Left colon (tissue), 2 donors: Measurements from ENCODE around the gene MICB. TPM values are rescaled to one million over a fixed set of nuclear protein-coding genes. Genes with fewer than 3 reads are reported as not detected.
"Not testable (repeated sequence)": the region's sequence is repeated elsewhere in the genome, so short reads cannot be mapped to it uniquely, and the experiment has no call there.

Experiments used
- ATAC-seq: fragments of 200-7000 bp; cut with Tn5 transposase; one replicate; pipeline ENCODE4 v1.9.1; 2020; ENCODE audit warnings: mild to moderate bottlenecking, moderate library complexity
- DNase-seq, 2 donors: peaks; one replicate each; pipeline ENCODE4 v3.0.0-alpha.2; 2020
- intact Hi-C, 2 donors: fragments of 100-400 bp; cut with DNase I in 1 of 2; cut with micrococcal nuclease in 1 of 2; formaldehyde crosslinking; loops; one replicate each; pipeline versions ENCODE4 v1.11.2 to v1.14.0; 2022; cut with DNase I, micrococcal nuclease
- total RNA-seq, 2 donors: library from RNA; stranded (reverse); fragmentation: NEBNext Ultra II Directional; extraction: Animal tissue kit (Norgen Biotek cat#: 25700); gene quantifications; one replicate each; pipeline ENCODE4 v1.2.1, GENCODE V29; 2021
- donor health status: DM: no; HTN: no; CAD: no.
- donor health status: DM: yes; HTN: yes; CAD: no.

The MICB gene
- total RNA-seq, 2 donors from 2014 or later = 1.2 to 1.3 TPM

DNA sequence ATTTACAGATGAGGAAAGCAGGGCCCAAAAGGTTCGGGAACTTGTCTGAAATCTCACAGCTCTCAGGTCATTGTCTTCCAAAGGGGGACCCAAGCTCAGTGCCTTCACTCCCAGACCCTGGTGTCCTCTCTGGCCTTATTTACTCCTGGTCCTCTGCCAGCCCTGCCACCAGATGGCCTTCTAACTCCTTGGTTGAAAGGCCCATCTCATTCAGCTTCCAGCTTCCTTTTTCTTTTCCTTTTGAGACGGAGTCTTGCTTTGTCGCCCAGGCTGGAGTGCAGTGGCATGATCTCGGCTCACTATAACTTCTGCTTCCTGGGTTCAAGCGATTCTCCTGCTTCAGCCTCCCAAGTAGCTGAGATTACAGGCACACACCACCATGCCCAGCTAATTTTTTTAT is 53.4 kb downstream of the MICB start:
- intact Hi-C loops, ATAC-seq: not testable (repeated sequence)
- DNase-seq = peak in 1 of 2 donors; percentile 71

DNA sequence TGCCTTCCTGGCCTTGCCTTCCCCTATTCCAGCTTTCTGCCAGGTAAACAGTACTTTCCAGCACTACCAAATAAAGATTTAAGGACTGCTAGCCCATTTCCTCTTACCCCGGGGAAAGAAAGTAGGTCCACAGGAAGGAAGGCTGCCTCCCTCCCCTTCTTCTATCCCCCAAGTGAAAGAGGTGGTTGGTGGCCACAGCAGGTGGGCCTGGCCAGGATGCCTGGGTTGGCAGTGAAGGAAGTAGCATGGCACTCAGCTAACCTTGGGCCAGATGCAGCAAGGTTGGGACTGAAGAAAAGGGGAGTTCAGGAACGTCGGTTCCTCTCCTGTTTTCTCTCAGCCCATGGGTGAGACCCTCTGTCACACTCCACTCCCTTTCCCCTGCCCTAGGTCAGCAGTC is 58.4 kb downstream of the MICB start:
- intact Hi-C loops = no loop called here
- ATAC-seq = no peak

DNA sequence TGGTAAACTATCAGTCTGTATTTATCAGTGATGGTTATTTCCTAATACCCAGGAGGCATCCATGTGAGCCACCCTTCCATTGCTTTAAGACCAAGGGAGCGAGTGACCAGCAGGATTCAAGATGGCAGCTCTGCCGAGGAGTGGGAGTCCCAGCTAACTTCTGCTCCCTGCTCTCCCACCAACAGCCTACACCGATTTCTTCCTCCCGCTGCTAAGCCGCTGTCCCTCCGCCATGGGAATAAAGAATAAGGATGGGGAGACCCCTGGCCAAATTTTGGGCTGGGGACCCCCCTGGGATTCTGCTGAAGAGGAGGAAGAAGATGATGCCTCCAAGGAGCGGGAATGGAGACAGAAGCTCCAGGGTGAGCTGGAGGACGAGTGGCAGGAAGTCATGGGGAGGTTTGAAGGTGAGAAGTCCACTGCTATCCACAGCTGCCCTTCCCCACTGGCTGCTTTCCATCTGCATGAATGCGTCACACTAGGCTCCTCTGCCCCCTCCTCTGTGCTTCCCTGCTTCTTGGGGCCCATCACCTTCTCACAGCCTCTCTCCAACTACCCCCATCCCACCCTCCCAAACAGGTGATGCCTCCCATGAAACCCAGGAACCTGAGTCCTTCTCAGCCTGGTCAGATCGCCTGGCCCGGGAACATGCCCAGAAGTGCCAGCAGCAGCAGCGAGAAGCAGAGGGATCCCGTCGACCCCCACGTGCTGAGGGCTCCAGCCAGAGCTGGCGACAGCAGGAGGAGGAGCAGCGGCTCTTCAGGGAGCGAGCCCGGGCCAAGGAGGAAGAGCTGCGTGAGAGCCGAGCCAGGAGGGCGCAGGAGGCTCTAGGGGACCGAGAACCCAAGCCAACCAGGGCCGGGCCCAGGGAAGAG is 59.7 kb downstream of the MICB start:
- DNase-seq (no peak), ATAC-seq (no peak)
- intact Hi-C loops = no loop called here

More for the DNA sequence above, 58.4 kb downstream of the MICB start:
- DNase-seq = no peak

DNA sequence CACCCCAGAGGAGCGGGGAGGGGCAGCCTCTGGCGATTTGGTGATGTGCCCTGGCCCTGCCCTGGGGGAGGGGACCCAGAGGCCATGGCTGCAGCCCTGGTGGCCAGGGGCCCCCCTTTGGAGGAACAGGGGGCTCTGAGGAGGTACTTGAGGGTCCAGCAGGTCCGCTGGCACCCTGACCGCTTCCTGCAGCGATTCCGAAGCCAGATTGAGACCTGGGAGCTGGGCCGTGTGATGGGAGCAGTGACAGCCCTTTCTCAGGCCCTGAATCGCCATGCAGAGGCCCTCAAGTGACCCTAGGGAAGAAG is 60.3 kb downstream of the MICB start:
- no peak for ATAC-seq
- DNase-seq = no peak
- intact Hi-C loops = no loop called here

DNA sequence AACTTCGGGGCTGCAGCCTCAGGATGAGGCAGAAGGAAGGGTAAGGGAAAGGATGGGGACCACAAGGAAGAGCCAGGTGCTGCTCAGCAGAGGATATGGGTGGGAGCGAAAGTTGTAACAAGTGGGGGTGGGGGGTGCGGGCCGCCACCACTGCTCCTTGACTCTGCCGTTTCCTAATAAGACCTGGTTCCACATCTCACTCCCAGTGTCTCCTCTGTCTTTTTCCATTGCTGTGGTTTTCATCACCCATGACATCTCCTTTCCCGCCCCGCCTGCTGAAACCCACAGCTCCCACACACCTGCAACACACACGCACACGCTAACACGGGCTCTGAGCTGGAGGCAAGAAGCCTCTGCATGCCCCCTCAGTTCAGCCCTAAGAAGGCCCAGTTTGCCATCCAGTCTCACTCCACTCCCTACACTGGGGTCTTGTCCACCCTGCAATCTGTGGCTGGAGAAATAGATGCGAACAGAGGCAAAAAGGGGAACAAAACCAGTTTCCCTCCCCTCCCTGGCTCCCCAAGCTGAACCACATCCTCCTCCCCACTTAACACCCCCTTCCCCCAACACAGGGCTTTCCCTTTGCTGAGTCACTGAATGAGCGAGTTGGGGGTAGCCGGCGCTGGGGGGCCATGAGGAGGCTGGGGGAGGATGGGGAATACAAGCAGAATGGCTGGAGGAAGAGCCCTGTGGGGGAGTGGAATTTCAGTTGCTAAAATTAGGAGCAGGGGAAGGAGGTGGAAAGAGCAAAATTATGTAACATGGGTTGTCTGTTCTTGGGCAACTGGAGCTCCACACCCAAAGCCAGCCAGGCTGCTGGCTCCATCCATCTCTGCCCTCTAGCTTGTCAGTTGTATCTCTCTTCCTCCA is 60.9 kb downstream of the MICB start:
- intact Hi-C loops = no loop called here
- ATAC-seq = peak; percentile 43
- DNase-seq = peak in 1 of 2 donors; percentile 48

DNA sequence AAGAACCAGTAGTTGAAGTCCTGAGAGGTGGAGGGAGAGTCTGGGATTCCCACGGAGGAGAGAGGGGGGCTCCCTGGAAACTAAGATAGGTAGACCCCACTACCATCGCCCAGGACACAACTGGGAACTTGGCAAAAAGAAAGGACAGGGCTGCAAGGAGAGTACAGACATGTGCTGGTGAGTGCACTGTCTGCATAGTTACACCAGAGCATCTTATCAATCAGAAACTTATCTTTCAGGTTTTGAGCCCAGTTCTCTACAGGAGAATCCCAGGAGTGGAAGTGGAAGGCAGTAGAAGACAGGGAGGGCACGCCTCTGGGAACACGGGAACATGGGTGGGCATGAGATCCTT is 61.6 kb downstream of the MICB start:
- intact Hi-C loops = no loop called here
- ATAC-seq (no peak), DNase-seq (no peak)

DNA sequence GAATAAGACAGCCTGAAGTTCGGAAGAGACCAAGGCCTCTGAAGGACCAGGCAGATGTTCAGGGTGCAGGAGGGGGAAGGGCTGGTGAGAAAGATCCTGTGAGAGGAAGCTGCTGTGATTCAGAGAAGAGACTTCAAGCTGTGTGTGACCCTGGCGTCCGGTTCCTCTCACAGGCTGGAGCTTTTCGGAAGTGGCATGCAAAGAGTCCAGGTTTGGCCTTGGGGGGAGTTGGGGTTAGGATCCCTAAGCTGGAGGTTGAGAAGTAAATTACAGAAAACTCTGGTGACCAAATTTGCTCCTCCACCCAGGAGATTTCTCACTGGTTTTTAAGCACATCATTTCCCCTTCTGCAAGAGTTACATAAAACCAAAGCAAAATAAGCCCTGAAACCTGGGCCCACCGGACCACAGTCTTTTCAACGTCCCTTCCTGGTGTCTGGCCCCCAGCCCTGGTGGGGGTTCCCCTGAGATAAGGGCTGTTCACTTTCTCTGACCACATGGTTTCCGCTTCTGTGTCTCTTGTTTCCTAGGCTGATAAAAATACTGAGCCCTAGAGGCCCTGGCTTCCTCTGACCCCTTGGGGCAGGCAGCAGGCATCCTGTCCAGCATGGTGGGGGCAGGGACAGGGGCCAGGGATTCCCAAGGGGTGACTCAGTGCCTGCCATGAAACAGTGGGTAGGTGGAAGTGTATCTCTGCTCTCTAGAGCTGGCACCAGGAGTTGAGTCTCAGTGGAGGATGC is 62.2 kb downstream of the MICB start:
- peak; percentile 34 for ATAC-seq

DNA sequence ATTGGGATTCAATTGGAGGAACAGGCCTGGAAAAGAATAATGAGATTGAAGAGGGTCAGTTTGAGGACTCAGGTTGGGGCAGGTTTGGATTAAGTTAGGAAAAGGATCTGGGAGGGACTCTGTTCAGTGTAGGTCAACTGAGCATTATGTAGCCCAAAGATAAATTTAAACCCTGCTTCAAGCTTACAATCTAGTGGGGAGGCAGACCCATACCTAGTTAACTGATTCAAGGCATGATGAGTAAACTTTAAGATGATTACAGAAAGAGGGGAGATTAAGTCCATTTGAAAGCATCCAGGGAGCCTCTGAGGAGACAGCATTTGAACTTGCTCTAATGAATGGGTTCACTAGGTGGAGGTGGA is 62.7 kb downstream of the MICB start:
- DNase-seq = no peak
- no peak for ATAC-seq
- intact Hi-C loops = no loop called here

More for the DNA sequence above, 62.2 kb downstream of the MICB start:
- peak; percentile 51 to 58 for DNase-seq
- intact Hi-C loops = no loop called here

Other genes with a start within 250 kb of the MICB start
- gene HLA-C, start 226.1 kb upstream of the MICB start, total RNA-seq = 1,000 to 10,000 TPM; 1,163 to 1,296 TPM
- 1,000 to 10,000 TPM; 1,508 to 2,239 TPM for gene HLA-B, start 141.0 kb upstream of the MICB start, total RNA-seq
- 10 to 100 TPM; 18.5 to 23.7 TPM for gene MICA, start 94.5 kb upstream of the MICB start, total RNA-seq
- gene MCCD1, start 30.8 kb downstream of the MICB start, total RNA-seq = not detected
- gene DDX39B, start 43.9 kb downstream of the MICB start, total RNA-seq = 100 to 1,000 TPM; 221 to 269 TPM
- under 1 TPM; 0.58 to 0.92 TPM for gene ATP6V1G2, start 48.5 kb downstream of the MICB start, total RNA-seq
- gene NFKBIL1, start 49.5 kb downstream of the MICB start, total RNA-seq = 10 to 100 TPM; 14.4 to 18.0 TPM
- under 1 TPM in 1 of 2 donors, not detected in 1; 0.36 TPM for gene LTA, start 74.1 kb downstream of the MICB start, total RNA-seq
- gene TNF, start 77.4 kb downstream of the MICB start, total RNA-seq = 1 to 10 TPM in 1 of 2 donors, under 1 TPM in 1; 0.27 to 1.4 TPM
- gene LTB, start 84.3 kb downstream of the MICB start, total RNA-seq = 1 to 10 TPM in 1 of 2 donors, under 1 TPM in 1; 0.70 to 3.0 TPM
- gene LST1, start 88.1 kb downstream of the MICB start, total RNA-seq = 1 to 10 TPM; 2.4 to 5.8 TPM
- gene NCR3, start 94.9 kb downstream of the MICB start, total RNA-seq = 1 to 10 TPM in 1 of 2 donors, not detected in 1; 1.1 TPM
- 10 to 100 TPM in 1 of 2 donors, 1 to 10 TPM in 1; 5.2 to 15.0 TPM for gene AIF1, start 117.1 kb downstream of the MICB start, total RNA-seq
- 100 to 1,000 TPM in 1 of 2 donors, 10 to 100 TPM in 1; 92.9 to 110 TPM for gene PRRC2A, start 122.6 kb downstream of the MICB start, total RNA-seq
- 100 to 1,000 TPM; 272 to 282 TPM for gene BAG6, start 154.5 kb downstream of the MICB start, total RNA-seq
- 1 to 10 TPM; 2.0 to 3.1 TPM for gene APOM, start 157.7 kb downstream of the MICB start, total RNA-seq
- gene C6orf47, start 162.6 kb downstream of the MICB start, total RNA-seq = 10 to 100 TPM; 35.7 to 36.3 TPM
- gene GPANK1, start 166.9 kb downstream of the MICB start, total RNA-seq = 10 to 100 TPM; 11.1 to 15.2 TPM
- 100 to 1,000 TPM; 137 to 155 TPM for gene CSNK2B, start 167.9 kb downstream of the MICB start, total RNA-seq
- gene LY6G5B, start 171.8 kb downstream of the MICB start, total RNA-seq = 1 to 10 TPM; 8.7 to 9.9 TPM
- gene LY6G5C, start 182.9 kb downstream of the MICB start, total RNA-seq = 1 to 10 TPM; 1.6 to 2.5 TPM
- 10 to 100 TPM; 51.5 to 53.9 TPM for gene ABHD16A, start 205.2 kb downstream of the MICB start, total RNA-seq
- not detected for gene LY6G6F, start 208.7 kb downstream of the MICB start, total RNA-seq
- gene LY6G6D, start 217.2 kb downstream of the MICB start, total RNA-seq = not detected
- not detected for gene LY6G6C, start 223.6 kb downstream of the MICB start, total RNA-seq
- under 1 TPM in 1 of 2 donors, not detected in 1; 0.20 TPM for gene MPIG6B, start 225.2 kb downstream of the MICB start, total RNA-seq
- gene DDAH2, start 231.2 kb downstream of the MICB start, total RNA-seq = 100 to 1,000 TPM in 1 of 2 donors, 10 to 100 TPM in 1; 84.2 to 139 TPM
- 100 to 1,000 TPM; 502 to 513 TPM for gene CLIC1, start 238.4 kb downstream of the MICB start, total RNA-seq
- 10 to 100 TPM; 18.7 to 26.9 TPM for gene MSH5, start 241.9 kb downstream of the MICB start, total RNA-seq